SIG-M5 treated with dmso at 0.1 percent for 504 hours (cell line): Measurements from ENCODE around the gene COL6A6.

Experiments used
- DNase-seq: peaks from one replicate; lab custom pipeline; 2025; ENCODE audit not compliant: unreplicated experiment; lab: John Stamatoyannopoulos, UW

COL6A6 gene

GRCh38 chr3:130516645-130517512 is at the start of gene COL6A6:
TSS of gene COL6A6 (plus strand) at chr3:130517177. CDS start at chr3:130560365, 43,188 bp downstream.
- DNase-seq, result no peak

GRCh38 chr3:130468311-130468710 is 48.7 kb upstream of the COL6A6 start:
- DNase-seq, result no peak

GRCh38 chr3:130470126-130470525 is 46.9 kb upstream of the COL6A6 start:
- no peak for DNase-seq

- no peak for DNase-seq
Observed at GRCh38 chr3:130473416-130473815, 43.6 kb upstream of the COL6A6 start.

GRCh38 chr3:130480736-130481135 is 36.2 kb upstream of the COL6A6 start:
- DNase-seq, result peak; percentile 35

GRCh38 chr3:130488288-130488687 is 28.7 kb upstream of the COL6A6 start:
- no peak for DNase-seq

- no peak for DNase-seq
Observed at GRCh38 chr3:130488769-130489450, 28.1 kb upstream of the COL6A6 start.

DNA sequence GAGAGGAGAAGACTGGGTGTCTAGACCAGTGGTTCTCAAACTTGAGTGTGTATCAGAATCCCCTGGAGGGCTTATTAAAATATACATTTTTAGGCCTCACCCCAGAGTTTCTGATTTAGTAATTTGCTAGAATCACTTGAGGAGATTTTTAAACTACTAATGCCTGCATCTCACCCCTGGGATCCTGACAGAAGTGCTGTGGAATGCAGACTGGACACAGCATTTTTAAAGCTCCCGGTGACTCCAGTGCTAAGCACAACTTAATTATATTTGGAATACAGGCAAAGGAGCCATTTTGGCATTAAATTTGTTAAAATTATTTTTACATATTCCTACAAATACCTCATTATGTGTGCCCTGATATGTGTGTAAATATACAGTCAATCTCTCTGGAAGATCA is 26.7 kb upstream of the COL6A6 start:
- DNase-seq, result no peak

GRCh38 chr3:130491431-130491830 is 25.5 kb upstream of the COL6A6 start:
- DNase-seq, result no peak

GRCh38 chr3:130504701-130505100 is 12.3 kb upstream of the COL6A6 start:
- no peak for DNase-seq

DNA sequence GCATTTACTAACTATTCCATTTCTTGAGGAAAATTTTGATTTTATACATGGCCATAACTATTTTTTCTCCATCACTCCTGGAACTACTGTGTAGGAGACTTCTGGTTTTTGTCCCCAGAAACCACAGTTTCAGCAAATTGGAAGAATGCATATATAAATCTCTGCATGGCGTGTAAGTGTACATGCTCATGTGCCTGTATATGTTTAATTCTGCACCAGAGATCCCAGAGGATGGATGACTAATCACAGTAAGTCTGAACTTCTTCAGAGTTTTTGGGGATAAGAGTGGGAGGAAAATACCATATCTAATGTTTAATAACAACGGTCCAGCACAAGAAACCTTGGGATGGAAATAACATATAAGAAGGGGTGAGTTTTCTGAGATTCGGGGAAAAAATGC is 10.9 kb upstream of the COL6A6 start:
- DNase-seq, result no peak

- no peak for DNase-seq
Observed at GRCh38 chr3:130507746-130508145, 9.2 kb upstream of the COL6A6 start.

DNA sequence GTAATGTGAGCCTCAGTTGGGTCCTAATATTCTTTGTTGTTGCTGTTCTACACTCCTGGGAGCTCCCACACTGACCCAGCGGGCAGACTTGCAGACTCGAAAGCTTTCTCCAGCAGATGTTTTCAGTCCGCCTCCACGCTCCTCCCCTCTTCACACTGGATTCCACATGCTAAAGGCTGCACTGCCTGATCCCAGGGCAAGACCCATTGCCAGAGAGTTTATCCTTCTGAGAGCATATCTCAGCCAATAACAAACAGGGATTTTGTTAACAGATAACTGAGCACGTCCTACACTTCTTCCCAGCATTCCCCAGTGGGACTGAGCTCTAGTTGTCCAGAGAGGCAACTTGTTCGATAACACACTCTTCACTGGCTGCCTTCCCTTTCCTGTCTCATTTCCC is 8.0 kb upstream of the COL6A6 start:
- no peak for DNase-seq

DNA sequence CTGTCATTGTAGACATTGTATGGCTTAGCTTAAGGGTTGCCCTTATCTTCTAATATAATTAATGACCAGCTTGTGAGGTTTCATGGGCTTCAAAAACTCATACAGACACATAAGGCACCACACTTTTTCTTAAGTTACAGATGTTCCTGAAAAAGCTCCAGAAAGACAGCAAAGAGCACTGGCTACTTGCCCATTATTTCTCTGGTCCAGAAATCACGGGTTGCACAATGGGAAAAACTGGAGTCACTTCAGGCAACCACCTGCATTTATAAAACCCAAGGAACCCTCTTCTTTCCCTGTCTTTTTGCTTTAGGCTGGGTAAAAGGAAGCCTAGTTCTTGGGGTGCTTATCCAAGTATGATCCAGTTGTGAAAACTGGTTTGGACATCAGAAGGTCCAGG is 2.3 kb upstream of the COL6A6 start:
- DNase-seq, result no peak

- DNase-seq, result no peak
Observed at GRCh38 chr3:130515755-130516154, 1.2 kb upstream of the COL6A6 start.

- DNase-seq, result no peak
Observed at GRCh38 chr3:130517602-130518001, 625 bp downstream of the COL6A6 start.

GRCh38 chr3:130519754-130520153 is 2.8 kb downstream of the COL6A6 start:
- DNase-seq, result no peak

DNA sequence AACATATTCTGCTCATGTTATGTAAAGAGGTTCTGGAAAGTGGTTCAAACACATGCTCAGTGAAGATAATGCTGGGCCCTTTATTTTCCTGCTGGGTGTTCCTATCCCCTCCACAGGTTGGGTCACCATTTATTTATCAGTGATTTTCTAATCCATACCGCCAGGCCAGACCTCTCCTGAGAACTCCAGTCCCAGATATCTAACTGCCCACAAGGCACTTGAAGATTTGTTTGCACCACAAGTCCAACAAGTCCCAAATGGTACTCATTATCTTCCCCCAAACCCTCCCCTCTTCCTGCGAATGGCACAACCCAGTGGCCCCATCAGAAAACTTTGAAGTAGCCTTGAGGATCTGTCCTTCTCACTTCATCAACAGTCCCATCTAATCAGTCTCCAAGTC is 5.4 kb downstream of the COL6A6 start:
- no peak for DNase-seq

- no peak for DNase-seq
Observed at GRCh38 chr3:130527426-130527825, 10.4 kb downstream of the COL6A6 start.

DNA sequence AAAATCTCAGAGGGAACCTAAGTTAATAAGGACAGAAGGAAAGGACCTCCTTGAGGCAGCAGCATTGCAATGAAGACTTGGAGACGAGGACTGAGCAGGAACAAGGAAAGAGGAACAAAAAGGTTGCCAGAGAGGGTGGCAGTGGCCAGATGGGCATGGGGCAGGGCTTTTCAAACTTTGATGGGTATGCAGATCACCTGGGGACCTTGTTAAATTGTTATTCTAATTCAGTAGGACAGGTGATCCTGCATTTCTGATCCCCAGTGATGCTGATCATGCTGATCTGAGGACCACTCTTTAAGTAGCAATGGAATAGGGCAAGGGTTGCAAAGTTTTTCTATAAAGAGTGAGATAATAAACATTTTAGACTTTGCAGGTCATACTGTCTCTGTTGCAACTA is 11.1 kb downstream of the COL6A6 start:
- DNase-seq, result no peak

- no peak for DNase-seq
Observed at GRCh38 chr3:130529486-130530215, 12.7 kb downstream of the COL6A6 start.

GRCh38 chr3:130533247-130533646 is 16.3 kb downstream of the COL6A6 start:
- DNase-seq, result no peak
